NCI-H1105 (cell line): ENCODE data around the gene CSRP1.
A peak's percentile ranks its signal among the peaks of the same experiment; 100 is the strongest.
"Not testable (repeated sequence)": the region's sequence is repeated elsewhere in the genome, so short reads cannot be mapped to it uniquely, and the experiment has no call there.

Source experiments
- DNase-seq: peaks from one replicate; lab custom pipeline; 2025; lab: John Stamatoyannopoulos, UW

CSRP1 gene

DNA sequence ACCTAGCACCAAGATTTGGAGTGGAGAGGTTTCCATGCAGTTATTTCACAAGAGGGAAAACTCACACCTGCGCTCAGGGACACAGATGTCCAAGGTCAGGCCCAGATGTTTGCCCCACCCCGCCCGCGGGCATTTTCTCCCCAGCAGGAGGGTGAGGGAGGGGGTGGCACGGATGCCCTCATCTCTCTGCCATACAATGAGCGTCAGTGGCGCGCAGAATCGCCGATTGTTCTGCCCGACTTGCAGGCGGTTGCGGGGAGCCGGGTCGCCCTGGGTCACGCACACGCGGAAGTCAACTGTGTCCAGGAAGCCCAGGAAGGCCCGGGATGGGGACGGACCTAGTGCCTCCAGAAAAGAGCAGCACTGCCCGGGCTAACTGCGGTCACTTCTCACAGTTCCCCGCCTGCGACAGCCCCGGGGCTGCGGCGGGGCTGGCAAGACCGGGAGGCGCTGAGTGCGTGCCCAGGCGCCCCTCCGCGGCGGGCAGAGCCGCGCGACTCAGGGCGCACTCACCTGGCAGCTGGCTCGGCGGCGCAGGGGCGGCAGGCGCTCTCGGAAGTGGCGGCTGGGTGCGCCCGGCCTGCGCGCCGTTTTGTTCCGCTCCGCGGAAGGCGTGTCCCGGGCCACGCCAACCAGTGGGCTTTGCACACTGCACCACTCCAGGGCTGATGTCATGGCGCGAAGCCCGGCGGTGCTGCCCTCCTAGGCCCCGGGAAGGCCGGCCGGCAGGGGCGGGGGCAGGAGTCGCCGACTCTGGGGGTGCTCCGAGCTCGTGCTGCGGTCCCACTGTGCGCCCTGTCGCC is at the start of gene CSRP1:
TSS of gene CSRP1 (minus strand) at position 567 of the 803 bp plus-strand sequence. CDS start 10,820 bp downstream, outside the sequence.
- peak; percentile 69 for DNase-seq

- DNase-seq: no peak
Observed at GRCh38 chr1:201555593-201555945, 48.6 kb upstream of the CSRP1 start.

GRCh38 chr1:201554789-201555592 is 48.1 kb upstream of the CSRP1 start:
- peak; percentile 25 for DNase-seq

DNA sequence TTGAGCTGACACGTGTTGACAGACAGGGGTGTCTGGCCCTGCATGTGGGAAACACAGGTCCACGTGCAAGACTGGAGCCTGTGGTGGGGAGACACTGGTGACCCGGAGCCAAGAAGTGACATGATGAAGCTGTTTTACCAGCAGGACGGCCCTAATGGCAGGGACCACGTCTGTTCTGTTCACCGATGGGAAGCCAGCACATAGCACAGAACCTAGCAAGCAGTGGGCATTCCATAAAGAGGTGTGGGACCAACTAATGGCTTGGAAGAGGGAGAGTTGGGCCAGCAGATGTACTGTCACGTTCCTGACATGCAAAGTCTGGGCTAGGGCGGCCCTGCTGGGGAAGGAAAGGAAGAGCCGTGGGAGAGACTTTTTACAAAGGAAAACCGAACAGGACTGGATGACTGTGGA is 47.3 kb upstream of the CSRP1 start:
- no peak for DNase-seq

DNA sequence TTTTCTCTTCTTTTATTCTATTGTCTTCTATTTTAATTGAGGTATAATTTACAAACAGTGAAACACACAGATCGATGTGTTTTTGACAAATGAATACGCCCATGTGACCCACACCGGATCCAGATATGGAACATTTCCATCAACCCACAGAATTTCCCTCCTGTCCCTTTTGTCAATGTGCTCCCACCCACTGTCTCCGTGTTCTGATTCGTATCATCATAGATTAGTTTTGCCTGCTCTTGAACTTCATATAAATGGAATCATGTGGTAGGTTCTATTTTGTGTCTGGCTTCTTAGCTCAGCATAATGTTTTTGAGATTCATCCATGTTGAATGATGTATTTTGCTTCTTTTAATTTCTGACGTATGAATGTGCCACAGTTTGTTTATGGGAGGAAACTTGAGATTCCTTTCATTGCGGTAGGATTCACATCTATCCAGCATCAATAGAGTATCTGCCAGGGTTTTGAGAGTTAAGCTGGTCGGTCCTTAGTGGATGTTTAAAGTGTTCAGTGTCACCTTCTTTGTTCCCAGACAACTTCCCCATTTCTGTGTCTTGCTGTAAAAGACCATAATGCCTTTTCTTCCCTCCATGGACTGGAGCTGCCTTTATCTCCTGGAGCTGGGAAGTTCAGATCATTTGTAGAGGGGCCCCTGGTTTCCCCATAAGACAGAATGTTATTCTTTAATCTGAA is 46.7 kb upstream of the CSRP1 start:
- DNase-seq: no peak

- DNase-seq: no peak
Observed at GRCh38 chr1:201552941-201553351, 46.0 kb upstream of the CSRP1 start.

DNA sequence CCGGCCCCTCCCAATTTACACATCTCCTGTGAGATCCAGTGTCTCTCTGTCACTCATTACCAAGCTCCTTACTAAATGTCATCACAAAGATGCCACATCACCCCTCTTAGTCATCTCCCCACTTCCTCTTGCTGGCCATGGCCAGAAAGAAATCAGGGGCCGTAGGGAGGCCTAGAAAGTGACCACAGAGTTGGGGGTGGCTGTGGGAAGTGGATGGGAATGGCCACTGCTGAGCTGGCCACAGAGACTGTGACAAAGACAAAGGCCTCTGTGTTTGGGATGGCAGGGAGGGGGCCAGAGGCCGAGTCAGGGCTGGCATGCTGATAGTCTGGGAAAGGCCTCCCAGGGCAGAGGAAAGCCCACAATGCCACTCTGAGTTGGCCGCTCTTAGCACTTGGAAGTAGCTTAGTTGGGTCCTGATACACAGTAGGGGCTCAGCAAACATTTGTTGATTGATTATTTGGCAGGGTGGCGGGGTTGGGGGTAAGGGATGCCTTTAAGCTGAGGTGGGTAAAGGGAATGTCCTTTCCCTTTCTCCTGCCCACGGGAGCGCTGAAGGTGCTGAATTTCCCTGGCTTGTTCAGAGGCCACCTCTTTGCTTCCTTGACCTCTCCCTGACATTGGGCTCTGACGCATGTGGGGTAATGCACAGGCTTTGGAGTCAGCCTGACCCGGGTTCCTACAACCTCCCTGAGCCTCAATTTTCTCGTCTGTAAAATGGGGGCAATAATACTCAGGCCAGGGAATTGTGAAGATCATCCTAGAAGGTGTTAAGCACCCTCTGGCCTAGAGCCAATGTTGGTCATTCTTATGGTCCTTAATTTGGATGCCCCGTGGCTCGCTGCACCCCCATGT is 45.2 kb upstream of the CSRP1 start:
- no peak for DNase-seq

DNA sequence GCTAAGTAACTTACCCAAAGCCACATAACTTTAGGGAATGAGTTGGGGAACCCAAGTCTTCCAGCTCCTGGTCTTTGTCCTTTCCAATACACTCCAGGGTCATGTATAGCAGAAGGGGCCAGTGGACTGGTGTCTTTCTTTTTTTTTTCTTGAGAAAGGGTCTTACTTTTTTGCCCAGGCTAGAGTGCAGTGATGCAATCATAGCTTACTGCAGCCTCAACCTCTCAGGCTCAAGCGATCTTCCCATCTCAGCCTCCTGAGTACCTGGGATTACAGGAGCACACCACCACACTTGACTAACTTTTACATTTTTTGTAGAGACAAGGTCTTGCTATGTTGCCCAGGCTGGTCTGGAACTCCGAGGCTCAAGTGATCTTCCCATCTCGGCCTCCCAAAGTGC is 44.2 kb upstream of the CSRP1 start:
- no peak for DNase-seq

DNA sequence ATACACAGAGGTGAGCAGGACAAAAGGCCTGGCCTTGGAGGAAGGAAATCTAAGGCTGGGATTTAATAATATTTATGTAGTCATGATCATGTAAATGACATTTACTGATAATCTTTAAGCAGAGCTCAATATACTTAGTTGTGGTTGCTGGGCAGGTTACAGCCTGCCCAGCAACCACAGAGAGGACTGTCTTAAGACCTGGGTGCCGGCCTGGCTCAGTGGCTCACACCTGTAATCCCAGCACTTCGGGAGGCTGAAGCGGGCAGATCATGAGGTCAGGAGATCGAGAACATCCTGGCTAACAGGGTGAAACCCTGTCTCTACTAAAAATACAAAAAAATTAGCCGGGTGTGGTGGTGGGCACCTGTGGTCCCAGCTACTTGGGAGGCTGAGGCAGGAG is 42.6 kb upstream of the CSRP1 start:
- not testable (repeated sequence) for DNase-seq

DNA sequence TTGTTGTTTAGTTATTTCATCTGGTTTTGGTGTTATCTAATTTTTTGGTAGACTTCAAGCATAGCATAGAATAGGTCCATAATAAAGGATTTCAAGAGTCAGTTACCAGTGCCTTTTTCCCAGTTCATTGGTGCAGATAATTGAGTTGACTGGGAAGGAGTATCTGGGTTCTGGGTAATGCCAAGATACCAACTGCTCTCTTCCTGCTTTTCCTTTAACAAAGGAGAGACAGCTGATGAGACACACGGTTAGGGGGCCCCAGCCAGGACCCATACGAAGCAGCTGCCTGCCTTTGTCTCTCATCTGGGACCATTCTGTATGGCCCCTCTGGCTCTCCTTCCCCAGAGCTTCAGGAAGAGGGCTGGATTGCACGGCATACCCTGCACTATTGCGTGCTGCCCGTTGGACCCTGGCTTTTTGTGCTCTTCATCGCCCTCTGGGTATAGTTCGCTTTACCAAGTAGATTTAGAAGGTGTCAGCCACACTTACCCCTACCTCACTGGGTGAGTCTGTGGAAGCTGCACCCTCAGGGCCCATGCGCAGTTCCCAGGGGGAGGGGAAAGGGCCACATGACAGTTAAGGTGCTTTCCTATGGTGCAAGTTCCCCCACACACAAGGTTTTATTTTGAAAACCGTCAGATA is 39.0 kb upstream of the CSRP1 start:
- DNase-seq: peak; percentile 8

DNA sequence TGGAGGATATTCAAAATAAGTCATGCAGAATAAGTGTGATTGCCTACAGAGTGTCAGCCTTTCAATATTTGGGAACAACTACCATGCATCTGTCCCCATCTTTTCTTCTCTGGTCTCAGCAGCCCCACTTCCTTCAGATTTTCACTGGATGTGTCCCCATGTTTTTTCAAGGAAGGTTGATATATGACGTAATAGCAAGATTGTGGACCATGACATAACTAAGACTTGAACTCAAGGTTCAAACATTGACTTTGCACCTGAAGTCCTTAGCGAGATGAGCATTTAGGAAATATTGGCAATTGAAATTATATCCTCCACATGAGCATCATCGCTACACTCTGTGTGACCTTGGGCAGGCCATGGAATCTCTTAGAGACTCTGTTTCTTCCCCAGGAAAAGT is 37.8 kb upstream of the CSRP1 start:
- DNase-seq: no peak

DNA sequence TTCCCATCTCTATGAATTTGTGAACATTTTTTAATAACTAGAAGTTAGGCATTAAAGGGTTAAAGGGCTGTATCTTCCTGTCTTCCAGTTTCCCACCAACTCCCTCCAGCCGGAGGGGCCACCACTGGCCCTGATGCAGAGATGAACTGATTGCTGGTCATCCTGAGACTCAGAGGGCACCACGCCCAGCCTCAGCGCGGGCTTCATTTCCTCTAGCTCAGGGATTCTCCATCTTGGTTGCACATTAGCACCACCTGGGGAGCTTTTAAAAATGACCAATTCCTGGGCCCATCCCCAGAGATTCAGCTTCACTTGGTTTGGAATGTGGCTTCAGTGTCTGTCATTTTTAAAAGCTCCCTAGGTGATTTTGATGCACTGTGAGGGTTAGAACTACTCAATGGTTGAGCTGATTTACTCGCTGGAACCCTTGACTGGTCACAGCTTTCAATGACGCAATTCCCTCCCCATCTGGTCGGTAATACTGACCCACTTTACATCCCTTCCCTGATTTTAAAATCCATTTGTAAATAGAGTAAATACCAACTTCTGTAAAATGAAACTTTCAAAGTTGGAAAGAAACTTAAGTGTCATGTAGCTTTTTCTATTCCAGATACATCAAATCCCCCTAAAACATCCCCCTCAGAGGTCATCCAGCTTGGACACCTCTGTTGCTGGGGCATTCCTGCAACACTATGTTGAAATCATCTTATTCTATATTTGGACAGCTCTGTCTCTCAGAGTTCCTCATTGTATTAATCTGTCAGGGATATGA is 37.1 kb upstream of the CSRP1 start:
- no peak for DNase-seq

- no peak for DNase-seq
Observed at GRCh38 chr1:201542309-201543035, 35.5 kb upstream of the CSRP1 start.

DNA sequence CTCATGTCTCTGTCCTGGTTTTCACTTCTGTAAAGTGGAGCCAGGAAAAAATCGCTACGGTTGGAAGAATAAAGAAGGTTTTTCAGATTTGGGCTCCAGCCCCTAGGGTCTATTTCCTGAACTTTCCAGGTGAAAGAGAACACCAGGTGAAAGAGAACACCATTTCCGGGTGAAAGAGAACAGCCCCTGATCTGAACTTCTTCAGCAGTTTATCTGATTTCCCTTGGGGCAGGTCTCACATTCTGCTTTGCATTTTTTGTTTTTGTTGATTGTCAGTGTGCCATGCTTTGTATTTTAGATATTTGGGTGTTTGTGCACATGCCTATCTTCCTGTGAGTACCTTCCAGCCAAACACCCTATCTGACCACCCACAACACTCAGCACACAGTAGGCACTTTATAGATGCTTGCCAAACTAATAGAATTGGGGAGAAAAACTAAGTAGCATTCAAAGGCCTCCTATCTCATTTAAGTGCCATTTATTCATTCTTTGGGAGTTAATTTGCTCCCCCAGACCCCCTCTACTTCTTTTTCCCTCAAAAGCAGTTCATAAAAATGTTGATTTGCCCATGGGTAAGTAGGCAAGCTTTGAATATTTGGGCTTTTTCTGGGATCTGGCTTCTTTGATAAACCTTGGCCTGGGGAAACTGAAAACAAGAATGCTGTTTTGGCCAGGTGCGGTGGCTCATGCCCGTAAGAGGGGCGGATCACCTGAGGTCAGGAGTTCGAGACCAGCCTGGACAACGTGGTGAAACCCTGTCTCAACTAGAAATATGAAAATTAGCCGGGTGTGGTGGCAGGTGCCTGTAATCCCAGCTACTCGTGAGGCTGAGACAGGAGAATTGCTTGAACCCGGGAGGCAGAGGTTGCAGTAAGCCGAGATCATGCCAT is 34.2 kb upstream of the CSRP1 start:
- DNase-seq: no peak

- DNase-seq: peak; percentile 79
Observed at GRCh38 chr1:201539561-201540431, 32.9 kb upstream of the CSRP1 start.

DNA sequence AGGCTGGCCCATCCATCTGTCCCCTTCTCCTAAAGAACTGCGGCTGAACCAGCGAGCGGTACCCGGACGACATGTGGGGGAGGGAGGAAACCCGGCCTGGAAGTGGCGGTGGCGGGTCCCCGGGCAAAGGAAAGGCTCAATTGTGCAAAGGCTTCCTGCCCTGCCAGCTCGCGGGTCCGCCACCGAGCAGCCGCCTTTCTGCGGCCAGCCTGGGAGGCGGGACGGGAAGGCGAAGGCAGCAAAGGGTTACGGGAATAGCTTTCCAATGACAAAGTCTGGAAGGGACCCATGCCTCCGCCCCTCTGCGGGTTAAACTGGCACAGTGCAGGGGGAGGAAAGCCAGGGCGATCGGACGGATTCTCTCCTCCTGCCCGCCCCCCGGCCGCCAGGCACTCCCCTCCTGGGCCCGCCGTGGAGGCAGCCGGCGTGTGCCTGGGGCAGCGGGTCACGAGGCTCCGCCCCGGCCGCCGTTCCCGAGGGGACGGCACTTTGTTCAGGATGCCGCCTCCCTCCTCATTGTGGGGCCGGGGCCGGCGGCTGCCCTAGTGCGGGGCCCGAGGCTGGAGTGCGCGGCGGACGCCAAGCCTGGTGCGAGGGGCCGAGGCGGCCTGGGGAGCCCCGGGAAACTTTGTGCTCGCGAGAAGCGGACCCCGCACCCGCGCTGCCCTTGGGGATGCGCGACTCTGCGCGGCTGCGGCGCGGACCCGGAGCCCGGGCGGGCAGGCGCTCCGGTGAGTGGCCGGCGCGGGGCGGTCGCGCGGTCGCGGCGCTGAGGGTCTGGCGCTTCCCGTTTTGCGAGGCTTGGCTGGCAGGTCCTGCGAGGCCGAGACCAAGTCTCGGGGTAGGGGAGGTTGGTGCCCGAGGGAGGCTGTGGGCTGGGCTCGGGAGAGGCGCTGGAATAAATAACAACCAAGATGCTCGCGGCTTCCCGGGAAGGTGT is 32.0 kb upstream of the CSRP1 start, which contains the start of gene NAV1:
TSS of gene NAV1 (plus strand) at position 516 of the 940 bp plus-strand sequence. CDS start 83,758 bp downstream, outside the sequence.
- DNase-seq: peak; percentile 70
